SJCRH30 (cell line): Measurements from ENCODE around the gene WDSUB1. TPM values are rescaled to one million over a fixed set of nuclear protein-coding genes. Genes with fewer than 3 reads are reported as not detected.

Experiments used
- DNase-seq, 2 experiments: peaks; one replicate each; pipeline ENCODE4 v3.0.0-alpha.2; 2015 to 2020
- H3K27ac ChIP-seq: fragments of 250-450 bp; sonication (Bioruptor Pico); 2 replicates; pipeline ENCODE4 v1.5.1; 2020; ENCODE audit warnings: mild to moderate bottlenecking, moderate library complexity
- H3K27me3 ChIP-seq: fragments of 250-450 bp; sonication (Bioruptor Pico); 2 replicates; pipeline ENCODE4 v1.5.1; 2020; ENCODE audit warnings: mild to moderate bottlenecking, moderate library complexity
- H3K36me3 ChIP-seq: fragments of 250-450 bp; sonication (Bioruptor Pico); 2 replicates; pipeline ENCODE4 v1.5.1; 2020; ENCODE audit warnings: mild to moderate bottlenecking, moderate library complexity
- H3K4me1 ChIP-seq: fragments of 250-450 bp; sonication (Bioruptor Pico); 2 replicates; pipeline ENCODE4 v1.5.1; 2020; ENCODE audit warnings: mild to moderate bottlenecking, moderate library complexity
- H3K4me3 ChIP-seq: fragments of 250-450 bp; sonication (Bioruptor Pico); 2 replicates; pipeline ENCODE4 v1.5.1; 2020; ENCODE audit warnings: mild to moderate bottlenecking, moderate library complexity
- H3K9me3 ChIP-seq: fragments of 250-450 bp; sonication (Bioruptor Pico); replicated peaks from 2 replicates; pipeline ENCODE4 v1.5.1; 2020; ENCODE audit warnings: mild to moderate bottlenecking, moderate library complexity
- total RNA-seq: library from RNA; depleted of rRNA; stranded (reverse); fragments of >200 nt; shearing (Covaris generic); gene quantifications from 2 replicates; pipeline ENCODE4 v1.2.3, GENCODE V29; 2014

The WDSUB1 gene
- total RNA-seq, 1 experiment from 2014 or later, result 8.6 TPM

DNA sequence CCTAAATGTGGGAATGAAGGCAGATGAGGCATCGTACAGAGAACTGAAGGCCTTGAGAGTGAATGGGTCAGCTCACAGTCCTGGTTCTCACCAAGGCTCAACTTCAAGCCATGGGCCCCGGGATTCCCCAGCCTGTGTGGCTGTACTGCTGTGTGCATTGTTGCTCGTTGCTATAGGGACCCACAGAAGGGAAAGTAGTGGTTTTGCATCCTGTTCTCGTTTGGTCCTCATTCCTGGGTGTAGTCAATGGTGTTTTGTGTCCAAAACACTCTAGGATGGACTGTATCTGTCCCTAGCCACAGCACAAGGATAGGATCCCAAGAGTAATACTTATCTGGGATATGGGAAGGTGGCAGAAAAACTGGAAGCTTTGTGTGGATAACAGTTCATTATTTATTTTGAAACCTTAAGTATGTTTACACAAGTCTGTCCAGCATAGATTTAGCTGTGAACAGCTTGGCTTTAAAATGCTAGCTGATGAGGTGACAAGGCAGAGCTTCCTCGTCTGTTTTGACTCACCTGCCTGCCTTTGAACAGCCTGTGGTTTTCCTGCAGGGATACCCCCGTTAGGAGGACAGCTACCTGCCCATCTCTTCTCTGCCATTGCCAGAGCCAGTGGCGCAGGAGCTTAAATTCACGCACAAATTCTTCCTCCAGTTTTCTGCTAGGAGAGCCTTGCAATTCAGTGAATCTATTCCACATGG, 85.0 kb downstream of the WDSUB1 start:
- Histone ChIP-seq H3K27ac (no peak overlapping the region), H3K4me3 (no peak overlapping the region), H3K4me1 (peaks cover 5% of the 10 kb centered on the region; the same call in 1 of the 2 replicates), H3K36me3 (peaks cover 9% of the 10 kb centered on the region), H3K9me3 (no peaks in the 10 kb centered on the region), H3K27me3 (no peaks in the 10 kb centered on the region)
- DNase-seq, result no peak

DNA sequence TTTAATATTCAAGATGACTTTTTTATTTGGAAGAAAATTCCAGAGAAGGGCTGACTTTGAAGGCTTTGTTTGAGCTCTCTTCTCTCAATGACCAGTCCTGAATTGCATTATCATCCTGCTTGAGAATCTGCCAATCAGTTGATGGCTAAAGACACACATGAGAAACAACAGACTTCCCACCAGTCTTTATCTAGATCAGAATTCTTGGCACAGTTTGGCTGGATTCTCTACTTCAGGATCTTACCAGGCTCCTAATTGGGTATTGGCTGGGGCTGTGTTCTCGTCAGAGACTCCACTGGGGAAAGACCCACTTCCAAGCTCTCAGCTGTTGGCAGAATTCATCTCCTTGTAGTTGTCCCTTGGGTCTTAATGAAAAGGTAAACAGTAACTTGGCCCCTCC, 86.0 kb downstream of the WDSUB1 start:
- peak in 1 of 2 experiments; percentile 18 for DNase-seq
- H3K36me3 ChIP-seq, result peaks cover 9% of the 10 kb centered on the region
- peaks cover 5% of the 10 kb centered on the region; the same call in 1 of the 2 replicates for H3K4me1 ChIP-seq
- H3K27ac ChIP-seq, result no peak overlapping the region
- no peak overlapping the region for H3K4me3 ChIP-seq
- H3K9me3 ChIP-seq, result no peaks in the 10 kb centered on the region
- H3K27me3 ChIP-seq, result no peaks in the 10 kb centered on the region

DNA sequence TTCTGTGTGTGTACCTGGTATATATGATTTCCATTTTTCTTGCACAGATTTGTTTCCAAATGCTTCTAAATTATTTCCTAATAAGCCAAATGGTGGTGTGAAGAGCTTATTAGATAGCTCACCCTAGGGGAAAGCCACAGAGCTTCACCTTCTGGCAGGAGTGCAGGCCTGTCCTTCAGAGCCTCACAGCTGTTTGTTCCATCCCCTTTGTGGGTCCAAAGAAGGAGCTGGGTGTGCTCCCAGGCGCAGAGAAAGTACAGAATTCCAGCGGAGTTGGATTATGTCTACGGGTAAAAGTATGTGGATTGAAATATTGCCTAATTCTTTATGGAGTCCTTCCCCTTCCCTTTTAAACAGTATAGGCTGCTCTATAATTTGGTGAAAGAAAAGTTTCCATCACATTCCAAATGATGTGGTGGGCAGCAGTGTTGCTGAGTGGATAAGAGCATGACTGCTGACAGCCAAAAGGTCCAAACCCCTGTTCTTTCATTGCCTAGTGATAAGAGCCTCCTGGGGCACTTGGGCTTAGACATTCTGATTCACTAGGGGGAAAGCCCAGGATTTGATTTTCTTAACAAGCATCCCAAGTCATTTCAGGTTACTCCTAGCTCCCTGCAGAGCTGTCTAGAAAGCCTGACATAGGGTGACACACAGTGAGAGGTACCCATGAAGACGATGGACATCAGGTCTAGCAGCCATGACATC, 86.6 kb downstream of the WDSUB1 start:
- H3K4me1 ChIP-seq, result peaks cover 5% of the 10 kb centered on the region; the same call in 1 of the 2 replicates
- H3K27ac ChIP-seq, result no peak overlapping the region

DNA sequence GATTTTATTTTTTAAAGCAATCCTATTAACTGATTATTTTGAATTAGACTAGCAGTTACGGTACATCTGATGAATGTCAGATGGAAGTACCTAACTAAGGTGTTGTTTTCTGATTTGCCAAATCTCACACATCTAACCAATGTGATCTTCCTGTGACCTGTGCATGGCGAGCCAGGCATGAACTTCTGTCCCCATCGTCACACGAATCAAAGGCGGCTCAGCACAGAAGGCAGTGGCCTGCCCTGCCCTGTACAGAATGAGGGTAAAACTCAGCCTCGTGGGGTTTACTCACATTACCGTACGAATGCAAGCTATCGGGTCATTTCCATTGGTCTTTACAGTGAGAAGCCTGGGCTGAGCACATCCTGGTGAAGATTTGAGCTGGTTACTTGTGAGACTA, 87.3 kb downstream of the WDSUB1 start:
- Histone ChIP-seq H3K4me1 (peaks cover 5% of the 10 kb centered on the region; the same call in 1 of the 2 replicates), H3K27me3 (no peaks in the 10 kb centered on the region), H3K36me3 (peaks cover 9% of the 10 kb centered on the region), H3K27ac (no peak overlapping the region), H3K9me3 (no peaks in the 10 kb centered on the region), H3K4me3 (no peak overlapping the region)
- no peak for DNase-seq

More for the DNA sequence above, 86.6 kb downstream of the WDSUB1 start:
- no peak for DNase-seq
- Histone ChIP-seq H3K27me3 (no peaks in the 10 kb centered on the region), H3K9me3 (no peaks in the 10 kb centered on the region), H3K4me3 (no peak overlapping the region), H3K36me3 (peaks cover 9% of the 10 kb centered on the region)

DNA sequence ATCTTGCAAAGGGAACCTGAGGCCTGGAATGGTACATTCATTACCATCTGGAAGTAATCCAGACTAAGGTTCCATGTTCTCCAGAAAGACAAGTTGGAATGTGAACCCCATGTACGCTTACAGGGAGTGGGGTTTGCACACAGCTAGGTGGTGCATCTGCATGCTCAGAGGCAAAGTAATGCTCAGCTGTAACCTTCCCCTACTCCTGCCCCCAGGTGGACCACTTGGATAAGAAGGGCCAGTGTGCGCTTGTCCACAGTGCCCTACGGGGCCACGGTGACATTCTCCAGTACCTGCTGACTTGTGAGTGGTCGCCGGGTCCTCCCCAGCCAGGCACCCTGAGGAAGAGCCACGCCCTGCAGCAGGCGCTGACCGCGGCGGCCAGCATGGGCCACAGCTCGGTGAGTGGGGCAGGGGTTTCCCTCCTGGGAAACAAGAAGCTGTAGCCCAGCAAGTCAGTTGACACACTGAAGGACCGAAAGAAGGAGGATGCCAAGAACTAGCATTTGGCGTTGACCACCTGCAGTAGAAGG, 90.0 kb downstream of the WDSUB1 start:
- peaks cover 9% of the 10 kb centered on the region for H3K36me3 ChIP-seq
- DNase-seq, result no peak
- H3K4me3 ChIP-seq, result no peak overlapping the region
- H3K27me3 ChIP-seq, result no peaks in the 10 kb centered on the region
- H3K27ac ChIP-seq, result no peak overlapping the region
- no peaks in the 10 kb centered on the region; the same call in 1 of the 2 replicates for H3K4me1 ChIP-seq
- H3K9me3 ChIP-seq, result no peaks in the 10 kb centered on the region

DNA sequence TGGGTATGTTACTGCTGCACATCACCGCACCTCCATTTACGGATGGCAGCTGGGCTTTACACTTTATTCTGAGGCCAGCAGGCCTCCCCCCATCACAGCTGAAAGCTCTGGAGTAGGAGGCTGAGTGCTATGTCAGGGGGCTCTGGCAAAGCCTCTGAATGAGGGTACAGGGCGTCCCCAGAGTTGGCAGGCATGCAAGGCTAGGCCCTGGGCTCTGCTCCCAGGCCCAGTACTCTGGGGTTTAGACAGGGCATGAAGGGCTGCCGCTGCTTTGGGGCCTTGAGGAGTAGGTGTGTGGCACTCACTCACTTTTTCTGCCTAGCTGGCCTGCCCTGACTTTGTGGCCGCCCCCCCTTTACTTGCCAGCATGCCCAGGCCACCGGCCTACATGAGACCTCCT, 90.8 kb downstream of the WDSUB1 start:
- no peaks in the 10 kb centered on the region; the same call in 1 of the 2 replicates for H3K4me1 ChIP-seq
- no peak for DNase-seq

DNA sequence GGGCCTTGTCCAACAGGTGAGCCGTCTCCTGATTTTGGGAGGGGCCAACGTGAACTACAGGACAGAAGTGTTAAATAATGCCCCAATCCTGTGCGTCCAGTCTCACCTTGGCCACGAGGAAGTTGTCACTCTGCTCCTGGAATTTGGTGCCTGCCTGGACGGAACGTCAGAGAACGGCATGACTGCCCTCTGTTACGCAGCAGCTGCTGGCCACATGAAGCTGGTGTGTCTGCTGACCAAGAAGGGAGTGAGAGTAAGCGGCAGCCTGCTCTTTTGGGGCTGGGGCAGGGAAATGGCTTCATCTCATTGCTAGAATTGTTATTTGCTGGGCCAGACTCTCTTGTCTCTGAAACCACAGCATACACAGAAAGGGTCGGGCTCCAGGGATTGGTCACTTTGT, 92.3 kb downstream of the WDSUB1 start:
- H3K27me3 ChIP-seq, result no peaks in the 10 kb centered on the region
- H3K4me3 ChIP-seq, result no peak overlapping the region
- no peak for DNase-seq
- no peaks in the 10 kb centered on the region for H3K9me3 ChIP-seq
- no peak overlapping the region for H3K27ac ChIP-seq
- no peaks in the 10 kb centered on the region for H3K4me1 ChIP-seq
- peaks cover 9% of the 10 kb centered on the region for H3K36me3 ChIP-seq

More for the DNA sequence above, 90.8 kb downstream of the WDSUB1 start:
- no peak overlapping the region for H3K27ac ChIP-seq
- H3K4me3 ChIP-seq, result no peak overlapping the region
- peaks cover 9% of the 10 kb centered on the region for H3K36me3 ChIP-seq
- H3K27me3 ChIP-seq, result no peaks in the 10 kb centered on the region
- no peaks in the 10 kb centered on the region for H3K9me3 ChIP-seq

DNA sequence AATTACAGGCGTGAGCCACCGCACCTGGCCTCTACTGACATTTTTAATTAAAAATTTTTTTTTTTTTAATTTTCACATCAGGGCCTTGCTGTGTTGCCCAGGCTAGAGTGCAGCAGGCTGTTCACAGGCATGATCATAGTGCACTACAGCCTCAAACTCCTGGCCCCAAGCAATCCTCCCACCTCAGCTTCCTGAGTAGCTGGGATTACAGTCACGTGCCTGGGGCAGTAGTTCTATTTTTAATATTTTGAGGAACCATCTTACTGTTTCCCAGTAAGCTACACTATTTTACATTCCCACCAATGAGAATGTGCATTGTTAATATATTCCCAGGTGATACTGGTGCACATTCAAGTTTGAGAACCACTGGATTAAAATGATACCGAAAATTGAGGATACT, 92.7 kb downstream of the WDSUB1 start:
- H3K4me3 ChIP-seq, result no peak overlapping the region
- H3K4me1 ChIP-seq, result no peaks in the 10 kb centered on the region
- DNase-seq, result no peak
- no peaks in the 10 kb centered on the region for H3K9me3 ChIP-seq
- peaks cover 9% of the 10 kb centered on the region for H3K36me3 ChIP-seq
- no peaks in the 10 kb centered on the region for H3K27me3 ChIP-seq
- H3K27ac ChIP-seq, result no peak overlapping the region

DNA sequence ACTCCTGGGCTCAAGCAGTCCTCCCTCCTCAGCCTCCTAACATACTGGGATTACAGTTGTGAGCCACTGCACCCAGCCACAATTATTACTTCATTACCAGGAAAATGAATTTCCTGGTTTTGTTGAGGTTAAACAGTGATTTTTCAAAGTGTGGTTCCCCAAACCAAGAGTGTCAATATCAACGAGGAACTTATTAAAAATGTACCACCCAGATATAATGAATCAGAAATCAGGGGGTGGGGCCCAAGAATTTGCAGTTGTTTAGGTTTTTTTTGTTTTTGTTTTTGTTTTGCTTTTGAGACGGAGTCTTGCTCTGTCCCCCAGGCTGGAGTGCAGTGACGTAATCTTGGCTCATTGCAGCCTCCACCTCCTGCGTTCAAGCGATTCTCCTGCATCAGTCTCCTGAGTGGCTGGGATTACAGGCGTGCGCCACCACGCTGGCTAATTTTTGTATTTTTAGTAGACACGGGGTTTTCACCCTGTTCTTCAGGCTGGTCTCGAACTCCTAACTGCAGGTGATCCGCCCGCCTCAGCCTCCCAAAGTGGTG, 94.1 kb downstream of the WDSUB1 start:
- no peaks in the 10 kb centered on the region for H3K4me1 ChIP-seq
- H3K36me3 ChIP-seq, result peaks cover 7% of the 10 kb centered on the region
- H3K9me3 ChIP-seq, result no peaks in the 10 kb centered on the region
- no peak overlapping the region for H3K27ac ChIP-seq
- H3K27me3 ChIP-seq, result no peaks in the 10 kb centered on the region; the same call in 1 of the 2 replicates
- no peak for DNase-seq
- H3K4me3 ChIP-seq, result no peak overlapping the region

DNA sequence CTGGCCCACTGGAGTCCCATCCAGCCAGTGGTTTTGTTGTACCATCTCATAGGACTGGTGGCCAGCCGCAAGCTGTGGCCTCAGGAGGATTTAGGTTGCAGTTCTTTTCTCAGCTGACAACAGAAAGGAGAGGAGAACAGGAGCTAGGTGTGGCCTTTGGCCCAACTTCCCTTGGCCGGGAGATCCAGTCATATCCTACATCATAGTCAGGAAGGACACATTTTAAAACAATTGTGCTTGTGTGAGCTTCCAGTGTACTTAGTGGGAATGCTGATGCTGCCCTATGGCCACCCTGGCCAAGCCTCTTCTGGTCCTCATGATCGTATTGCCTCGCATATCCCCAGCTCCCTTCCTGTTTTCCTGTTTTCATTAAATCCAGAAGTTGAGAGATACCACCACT, 98.1 kb downstream of the WDSUB1 start:
- Histone ChIP-seq H3K36me3 (no peaks in the 10 kb centered on the region), H3K9me3 (no peaks in the 10 kb centered on the region), H3K4me3 (no peak overlapping the region), H3K27me3 (no peaks in the 10 kb centered on the region; the same call in 1 of the 2 replicates), H3K4me1 (no peaks in the 10 kb centered on the region), H3K27ac (no peak overlapping the region)
- DNase-seq, result no peak

DNA sequence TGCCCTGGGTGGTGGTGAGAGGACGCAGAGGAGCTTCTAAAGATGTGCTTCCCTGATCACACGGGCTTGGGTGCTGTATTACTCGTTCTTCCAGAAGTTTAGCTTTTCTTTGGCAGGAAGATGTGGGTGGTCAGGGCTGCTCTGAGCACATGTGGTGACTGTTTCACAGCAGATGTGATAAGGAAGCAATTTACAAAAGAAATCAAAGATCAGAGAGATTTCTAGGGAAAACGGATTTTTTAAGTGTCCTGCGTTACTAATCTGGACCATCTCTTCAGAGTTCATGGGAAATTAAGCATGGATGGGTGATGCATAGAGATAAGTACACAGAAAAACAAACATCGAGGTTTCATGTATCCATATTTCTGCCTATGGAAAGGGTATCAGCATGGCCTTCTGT, 99.4 kb downstream of the WDSUB1 start:
- no peaks in the 10 kb centered on the region for H3K4me1 ChIP-seq
- no peaks in the 10 kb centered on the region for H3K9me3 ChIP-seq
- H3K4me3 ChIP-seq, result no peak overlapping the region
- no peak overlapping the region for H3K27ac ChIP-seq
- no peaks in the 10 kb centered on the region for H3K36me3 ChIP-seq
- H3K27me3 ChIP-seq, result no peaks in the 10 kb centered on the region; the same call in 1 of the 2 replicates
- no peak for DNase-seq

DNA sequence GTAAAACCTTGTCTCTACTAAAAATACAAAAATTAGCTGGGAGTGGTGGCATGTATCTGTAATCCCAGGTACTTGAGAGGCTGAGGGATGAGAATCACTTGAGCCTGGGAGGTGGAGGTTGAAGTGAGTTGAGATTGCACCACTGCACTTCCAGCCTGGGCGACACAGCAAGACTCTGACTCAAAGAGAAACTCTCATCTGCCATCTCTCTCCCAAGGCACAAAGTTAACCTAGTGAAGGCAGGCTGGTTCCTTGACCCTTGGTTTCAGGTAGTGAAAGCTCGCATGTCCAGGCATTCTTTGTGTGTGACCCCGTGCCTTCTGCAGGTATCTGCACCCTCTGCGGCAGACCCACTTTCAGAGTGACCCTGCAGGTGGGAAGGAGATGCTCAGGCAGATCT, 100.0 kb downstream of the WDSUB1 start:
- H3K27me3 ChIP-seq, result no peaks in the 10 kb centered on the region; the same call in 1 of the 2 replicates
- no peaks in the 10 kb centered on the region for H3K9me3 ChIP-seq
- H3K4me1 ChIP-seq, result no peaks in the 10 kb centered on the region
- no peak overlapping the region for H3K4me3 ChIP-seq
- DNase-seq, result no peak
- no peak overlapping the region for H3K27ac ChIP-seq
- no peaks in the 10 kb centered on the region for H3K36me3 ChIP-seq
